Suprapubic skin (tissue), 3 donors: ENCODE data around the gene LHFPL3.

Experiments
- CTCF ChIP-seq, 2 donors: fragments of 200-600 bp in 1 of 2; fragments of 450-650 bp in 1 of 2; sonication (generic) in 1 of 2; IDR thresholded peaks; one replicate each; pipeline ENCODE4 v1.5.1; 2016 to 2019; ENCODE audit warnings: antibody characterized with exemption in 2 of 2, mild to moderate bottlenecking in 1 of 2, moderate library complexity in 1 of 2
- EP300 ChIP-seq: sonication (generic); formaldehyde crosslinking; IDR thresholded peaks from one replicate; pipeline ENCODE4 v1.6.1; 2017; ENCODE audit warnings: antibody characterized with exemption

DNA sequence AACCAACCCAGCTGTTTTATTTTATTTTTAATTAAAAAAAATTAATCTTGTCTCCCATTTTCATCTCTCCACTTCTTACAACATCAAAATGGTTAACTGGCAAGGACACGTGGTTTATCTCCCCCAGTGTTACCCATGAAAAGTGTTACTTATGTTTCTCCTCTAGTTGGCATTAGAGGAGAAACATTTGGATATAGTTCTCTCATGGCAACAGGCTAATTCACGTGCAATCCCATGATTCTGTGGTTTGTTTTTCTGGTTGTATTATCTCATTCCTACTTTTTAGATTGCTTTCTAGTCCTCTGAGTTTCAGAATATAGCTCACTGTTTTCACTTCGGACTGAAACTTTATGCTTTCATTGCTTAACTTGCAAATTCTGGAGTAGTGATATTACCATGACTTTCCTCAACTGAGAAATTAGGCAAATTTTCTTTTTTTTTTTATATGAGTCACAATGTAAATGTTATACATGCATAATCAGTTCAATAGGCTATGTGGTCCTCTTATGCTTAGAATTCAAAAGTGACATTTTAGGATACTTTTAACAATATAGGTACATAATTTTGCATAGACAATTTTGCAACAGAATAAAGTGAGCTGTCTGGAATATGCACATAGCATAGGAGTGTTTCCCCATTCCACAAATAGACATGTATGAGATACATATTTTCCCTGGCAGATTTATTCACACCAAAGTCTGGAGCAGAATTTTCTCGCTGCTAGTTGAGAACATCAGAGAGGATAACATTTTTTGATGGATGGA, 43.0 kb downstream of the LHFPL3 start:
- TF ChIP-seq CTCF (IDR thresholded peaks at IDR 0.05) (no peak), EP300 (no peak)
